AG04449 (cell line): Measurements from ENCODE around the gene CHAF1B.

Experiments used
- CTCF ChIA-PET: fragments of 350-600 bp; formaldehyde crosslinking; extraction: SDS; loops from one replicate; lab custom pipeline; 2021; ENCODE audit warnings: antibody characterized with exemption; lab: Yijun Ruan, JAX
- POLR2A ChIA-PET: fragments of 400-600, 350-600 bp; formaldehyde crosslinking; extraction: SDS; loops from one replicate; lab custom pipeline; 2020; ENCODE audit warnings: antibody characterized with exemption, inconsistent platforms; lab: Yijun Ruan, JAX
- DNase-seq: peaks from one replicate; pipeline ENCODE4 v3.0.0-alpha.2; 2010; ENCODE audit warnings: low read depth, low spot score
- H3K4me3 ChIP-seq: 2 replicates; pipeline ENCODE4 v1.5.1; 2011; ENCODE audit warnings: low read depth, mild to moderate bottlenecking, control low read depth, low read length
- TF ChIP-seq, protein P1 (sequence below): IDR thresholded peaks from one replicate; pipeline ENCODE4 v1.5.1; 2011; ENCODE audit warnings: mild to moderate bottlenecking, moderate library complexity, low read length, control low read depth, inconsistent platforms; ENCODE audit not compliant: insufficient read depth; ENCODE audit errors: missing control alignments

The CHAF1B gene

DNA sequence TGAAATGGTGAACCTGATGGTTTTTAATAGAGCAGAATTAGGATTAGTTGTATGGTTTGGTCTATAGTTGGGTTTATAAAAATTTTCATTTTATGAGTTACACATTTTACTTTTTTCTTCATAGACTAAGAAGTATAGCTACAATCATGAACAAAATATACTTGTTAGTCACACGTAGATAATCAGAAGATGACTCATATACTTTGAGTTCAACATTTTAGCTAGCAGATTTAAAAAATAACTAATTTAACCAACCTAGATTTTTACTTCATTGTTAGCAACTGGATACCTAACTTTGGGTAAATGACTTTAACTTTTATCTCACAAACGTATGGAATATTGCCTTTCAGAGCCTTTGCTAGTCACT is 37.2 kb upstream of the CHAF1B start:
- POLR2A ChIA-PET: no interaction called here
- TF ChIP-seq, protein P1, sequence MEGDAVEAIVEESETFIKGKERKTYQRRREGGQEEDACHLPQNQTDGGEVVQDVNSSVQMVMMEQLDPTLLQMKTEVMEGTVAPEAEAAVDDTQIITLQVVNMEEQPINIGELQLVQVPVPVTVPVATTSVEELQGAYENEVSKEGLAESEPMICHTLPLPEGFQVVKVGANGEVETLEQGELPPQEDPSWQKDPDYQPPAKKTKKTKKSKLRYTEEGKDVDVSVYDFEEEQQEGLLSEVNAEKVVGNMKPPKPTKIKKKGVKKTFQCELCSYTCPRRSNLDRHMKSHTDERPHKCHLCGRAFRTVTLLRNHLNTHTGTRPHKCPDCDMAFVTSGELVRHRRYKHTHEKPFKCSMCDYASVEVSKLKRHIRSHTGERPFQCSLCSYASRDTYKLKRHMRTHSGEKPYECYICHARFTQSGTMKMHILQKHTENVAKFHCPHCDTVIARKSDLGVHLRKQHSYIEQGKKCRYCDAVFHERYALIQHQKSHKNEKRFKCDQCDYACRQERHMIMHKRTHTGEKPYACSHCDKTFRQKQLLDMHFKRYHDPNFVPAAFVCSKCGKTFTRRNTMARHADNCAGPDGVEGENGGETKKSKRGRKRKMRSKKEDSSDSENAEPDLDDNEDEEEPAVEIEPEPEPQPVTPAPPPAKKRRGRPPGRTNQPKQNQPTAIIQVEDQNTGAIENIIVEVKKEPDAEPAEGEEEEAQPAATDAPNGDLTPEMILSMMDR: no peak
- no peak overlapping the region for H3K4me3 ChIP-seq
- DNase-seq: no peak
- CTCF ChIA-PET: interaction anchor here (1.2 kb wide), 1 partner anchor 10 kb away, joined by 3 read pairs; no protein-coding TSS in a partner anchor

DNA sequence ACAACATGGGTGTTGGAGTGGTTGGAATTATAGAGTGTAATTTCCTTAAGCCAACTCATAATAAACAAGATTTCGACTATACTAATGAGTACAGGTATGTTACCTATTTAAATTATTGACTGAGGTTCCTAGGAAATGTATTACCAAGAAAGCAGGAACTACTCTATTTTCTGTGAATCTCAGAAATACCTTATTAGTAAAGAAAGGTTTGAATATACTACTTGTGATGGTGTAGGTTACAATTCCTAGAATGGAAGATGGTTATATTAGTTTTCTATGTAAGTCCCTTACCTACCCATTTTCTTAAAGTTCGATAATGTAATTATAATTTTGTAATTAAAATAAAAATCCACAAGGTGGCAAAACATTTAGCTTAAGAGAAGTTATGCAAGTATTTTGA is 35.9 kb upstream of the CHAF1B start:
- POLR2A ChIA-PET: no interaction called here
- CTCF ChIA-PET: interaction anchor here (0.8 to 2.4 kb wide), 4 partner anchors 19 to 237 kb away, joined by 3 to 7 read pairs (median 3); no protein-coding TSS in a partner anchor
- H3K4me3 ChIP-seq: no peak overlapping the region
- TF ChIP-seq, protein P1: no peak
- DNase-seq: no peak

GRCh38 chr21:36350282-36350910 is 34.8 kb upstream of the CHAF1B start:
- ChIA-PET CTCF (interaction anchor here (1.4 to 2.4 kb wide), 2 partner anchors 20 to 211 kb away, joined by 3 to 7 read pairs; no protein-coding TSS in a partner anchor), POLR2A (no interaction called here)
- no peak overlapping the region for H3K4me3 ChIP-seq
- TF ChIP-seq, protein P1: no peak
- no peak for DNase-seq

- H3K4me3 ChIP-seq: no peak overlapping the region
- DNase-seq: no peak
- ChIA-PET POLR2A (no interaction called here), CTCF (interaction anchor here (1.0 kb wide), 1 partner anchor 33 kb away, joined by 3 read pairs; no protein-coding TSS in a partner anchor)
- TF ChIP-seq, protein P1: no peak
Observed at GRCh38 chr21:36354918-36355680, 30.1 kb upstream of the CHAF1B start.

DNA sequence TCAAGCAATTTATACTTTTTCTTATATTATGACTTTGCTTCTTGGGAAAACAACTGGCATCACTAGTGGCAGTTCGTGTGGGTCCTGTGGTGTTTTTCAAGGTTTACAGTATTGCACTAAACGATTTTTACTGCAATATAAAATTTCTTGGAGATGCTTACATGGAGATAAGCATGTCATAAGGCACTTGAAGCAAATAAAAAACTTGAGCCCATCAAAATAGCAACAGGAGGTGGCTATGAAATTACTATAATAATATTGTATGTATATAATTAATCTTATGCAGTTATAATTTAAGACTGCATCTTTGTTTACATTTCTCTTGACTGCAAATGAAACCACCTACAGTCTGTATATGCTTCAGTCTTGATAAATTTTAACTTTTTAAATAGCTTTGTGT is 29.3 kb upstream of the CHAF1B start:
- no peak overlapping the region for H3K4me3 ChIP-seq
- ChIA-PET POLR2A (no interaction called here), CTCF (no interaction called here)
- no peak for DNase-seq
- TF ChIP-seq, protein P1: no peak

- TF ChIP-seq, protein P1: no peak
- POLR2A ChIA-PET: no interaction called here
- no peak overlapping the region for H3K4me3 ChIP-seq
- CTCF ChIA-PET: no interaction called here
- no peak for DNase-seq
Observed at GRCh38 chr21:36359185-36359584, 26.0 kb upstream of the CHAF1B start.
